Heart left ventricle (tissue), 13 donors: ENCODE measurements around the gene PLET1.

Experiments
- CTCF ChIP-seq, 12 donors: fragments of 200-600 bp; sonication (generic) in 4 of 12; IDR thresholded peaks; one replicate each; pipeline versions ENCODE4 v1.5.0 to v1.8.0; 2018 to 2022; ENCODE audit warnings: antibody characterized with exemption in 12 of 12, mild to moderate bottlenecking in 5 of 12
- POLR2A ChIP-seq, 2 donors: fragments of 450-650 bp; IDR thresholded peaks; one replicate each; pipeline ENCODE4 v1.6.1; 2017; ENCODE audit warnings: antibody characterized with exemption in 2 of 2, mild to moderate bottlenecking in 2 of 2, moderate library complexity in 2 of 2
- donor health status: ischemic (EF 13 %, LVEDD 7.1; RV severe dilation, severe dysfunction).
- donor health status: DM: no; HTN: yes; CAD: no.
- donor health status: DM: no; HTN: no; CAD: no.
- donor health status: ischemic (EF 25% LVEDD 6.9; RV normal size, moderate dysfunction).
- donor health status: ischemic (EF 25% LVEDD 5.7; RV mildly dilated, moderate dysfunction).
- donor health status: ischemic (EF 35%, LVEDD 5.7; RV mildly dilated, moderate dysfunction).
- donor health status: nonischemic (EF 11% LVEDD 7.7; RV severe dilation, severe dysfunction).
- donor health status: DM: yes; HTN: yes; CAD: no.
- donor health status: PGD.
- donor health status: ischemic (EF 29% LVEDD 5.4; RV normal size, mild dysfunction).
- donor health status: nonischemic (EF 23%, LVEDD 6.1; RV moderate dilation, normal function).

- TF ChIP-seq CTCF (IDR thresholded peaks at IDR 0.05) (no peak), POLR2A (IDR thresholded peaks at IDR 0.05) (peak in 1 of 2 donors; percentile 4)
Measured at GRCh38 chr11:112290493-112290850, 29.8 kb upstream of the PLET1 start.
